Fibroblast of pulmonary artery (primary cell): Measurements from ENCODE around the gene PRKAR1B.

Source experiments
- DNase-seq: peaks from one replicate; pipeline ENCODE4 v3.0.0-alpha.2; 2010; ENCODE audit warnings: low read depth
- H3K4me3 ChIP-seq: replicated peaks from 2 replicates; pipeline ENCODE4 v1.5.1; 2011; ENCODE audit warnings: low read depth, mild to moderate bottlenecking, control low read depth, low read length, moderate library complexity
- CTCF ChIP-seq: IDR thresholded peaks from 2 replicates; pipeline ENCODE4 v1.5.1; 2011; ENCODE audit warnings: mild to moderate bottlenecking, control low read depth, low read length, inconsistent platforms; ENCODE audit errors: missing control alignments

Gene PRKAR1B

GRCh38 chr7:562789-563628 lies 164.1 kb downstream of the PRKAR1B start:
- no peak overlapping the region for H3K4me3 ChIP-seq
- no peak for DNase-seq
- TF ChIP-seq CTCF: no peak

- H3K4me3 ChIP-seq: no peak overlapping the region
- no peak for TF ChIP-seq CTCF
- no peak for DNase-seq
Measured at GRCh38 chr7:562374-562675, 164.8 kb downstream of the PRKAR1B start.

GRCh38 chr7:561631-562373 lies 165.3 kb downstream of the PRKAR1B start:
- H3K4me3 ChIP-seq: no peak overlapping the region
- no peak for DNase-seq
- no peak for TF ChIP-seq CTCF

- TF ChIP-seq CTCF: no peak
- H3K4me3 ChIP-seq: no peak overlapping the region
- no peak for DNase-seq
Measured at GRCh38 chr7:560966-561630, 166.0 kb downstream of the PRKAR1B start.

GRCh38 chr7:559396-559705 lies 167.7 kb downstream of the PRKAR1B start:
- no peak overlapping the region for H3K4me3 ChIP-seq
- no peak for DNase-seq
- no peak for TF ChIP-seq CTCF

GRCh38 chr7:557558-557881 lies 169.6 kb downstream of the PRKAR1B start:
- no peak overlapping the region for H3K4me3 ChIP-seq
- no peak for DNase-seq
- TF ChIP-seq CTCF: no peak
